CD4-positive, CD25-positive, alpha-beta regulatory T cell (primary cell): ENCODE results near the gene TMEM139. TPM values are rescaled to one million over a fixed set of nuclear protein-coding genes. Genes with fewer than 3 reads are reported as not detected.

Experiments
- ATAC-seq, 2 donors: fragments of 150-1000 bp; cut with Tn5 transposase; one replicate each; pipeline ENCODE4 v1.10.0; 2021; ENCODE audit warnings: low read depth in 2 of 2, moderate number of reproducible peaks in 2 of 2, moderate library complexity in 1 of 2
- DNase-seq, 3 donors: peaks; one replicate each; pipeline versions ENCODE4 v3.0.0 to v3.0.0-alpha.2; 2012 to 2022; ENCODE audit warnings: mixed read lengths in 1 of 3
- H3K27ac ChIP-seq: one replicate; pipeline ENCODE4 v1.7.0; 2013; ENCODE audit warnings: mild to moderate bottlenecking, low read length; ENCODE audit not compliant: insufficient read depth, poor library complexity, severe bottlenecking
- H3K27me3 ChIP-seq: one replicate; pipeline ENCODE4 v1.7.0; 2013; ENCODE audit warnings: low read length; ENCODE audit not compliant: control insufficient read depth, insufficient read depth
- H3K36me3 ChIP-seq: one replicate; pipeline ENCODE4 v1.7.0; 2013; ENCODE audit warnings: mild to moderate bottlenecking, low read length, moderate library complexity; ENCODE audit not compliant: control insufficient read depth, insufficient read depth
- H3K4me1 ChIP-seq: 2 replicates; pipeline ENCODE4 v1.7.0; 2013; ENCODE audit warnings: mild to moderate bottlenecking, low read length; ENCODE audit not compliant: insufficient read depth, control insufficient read depth, poor library complexity, severe bottlenecking
- H3K4me3 ChIP-seq: one replicate; pipeline ENCODE4 v1.7.0; 2013; ENCODE audit warnings: low read depth, mild to moderate bottlenecking, low read length, moderate library complexity
- H3K9me3 ChIP-seq, 2 experiments: 1 replicate in 1 of 2; 2 replicates in 1 of 2; pipeline ENCODE4 v1.7.0; 2013; ENCODE audit warnings: low read length in 2 of 2, mild to moderate bottlenecking in 1 of 2, moderate library complexity in 1 of 2; ENCODE audit not compliant: control insufficient read depth in 2 of 2
- H3K27ac Mint-ChIP-seq, 3 donors: one replicate each; pipeline ENCODE4 v1.8.0; 2020 to 2022; ENCODE audit warnings: mild to moderate bottlenecking in 3 of 3, mixed read lengths in 3 of 3, moderate library complexity in 2 of 3
- H3K27me3 Mint-ChIP-seq: one replicate; pipeline ENCODE4 v1.8.0; 2022; ENCODE audit warnings: mild to moderate bottlenecking, mixed read lengths
- H3K36me3 Mint-ChIP-seq: one replicate; pipeline ENCODE4 v1.8.0; 2020; ENCODE audit warnings: mixed read lengths
- H3K4me1 Mint-ChIP-seq, 4 donors: one replicate each; pipeline ENCODE4 v1.8.0; 2020 to 2022; ENCODE audit warnings: mixed read lengths in 4 of 4, mild to moderate bottlenecking in 1 of 4
- H3K4me3 Mint-ChIP-seq, 4 donors: one replicate each; pipeline ENCODE4 v1.8.0; 2020 to 2022; ENCODE audit warnings: mild to moderate bottlenecking in 4 of 4, mixed read lengths in 4 of 4, moderate library complexity in 3 of 4
- H3K9me3 Mint-ChIP-seq, 7 donors: one replicate each; pipeline ENCODE4 v1.8.0; 2020 to 2022; ENCODE audit warnings: mixed read lengths in 7 of 7, mild to moderate bottlenecking in 3 of 7, moderate library complexity in 2 of 7
- polyA plus RNA-seq, 4 donors: library from polyadenylated mRNA; unstranded; fragments of 300-500 nt; fragmentation: Illumina TruSeq; gene quantifications; one replicate each; pipeline ENCODE4 v1.2.3, GENCODE V29; 2021
- total RNA-seq: library from RNA; stranded (reverse); gene quantifications from one replicate; pipeline ENCODE4 v1.2.3, GENCODE V29; 2022

Gene TMEM139
- total and polyA plus RNA-seq, 5 donors from 2014 or later: 0.75 to 1.3 (median 0.91) TPM

DNA sequence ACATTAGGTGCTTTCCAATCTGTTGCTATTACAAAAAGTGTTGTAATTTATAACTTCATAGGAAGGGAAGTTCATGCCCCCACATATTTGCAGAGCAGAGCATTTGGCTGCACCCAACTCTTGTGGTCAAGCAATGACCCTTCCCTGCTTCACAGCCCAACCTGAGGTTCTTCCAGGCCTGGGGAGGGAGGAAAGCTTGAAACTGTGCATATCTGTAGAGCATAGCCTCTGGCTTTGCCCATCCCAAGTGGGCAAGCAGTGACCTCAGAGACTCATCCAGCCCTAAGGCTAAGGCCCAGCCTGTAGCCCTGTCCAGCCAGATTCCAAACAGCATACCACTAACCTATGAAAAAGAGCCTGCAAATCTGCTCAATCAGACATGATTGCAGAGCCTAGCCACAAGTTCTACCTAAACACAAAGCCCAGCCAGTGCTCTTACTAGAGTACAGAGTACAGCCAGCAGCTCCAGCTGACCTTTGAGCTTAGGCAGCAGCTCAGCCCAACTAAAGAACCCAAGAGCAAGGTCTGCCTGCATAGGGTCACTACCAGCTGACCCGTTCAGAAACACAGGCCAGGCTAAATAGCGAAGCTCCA, 35.9 kb upstream of the TMEM139 start:
- H3K36me3 Mint-ChIP-seq: peaks cover 6% of the 10 kb centered on the region
- Histone ChIP-seq H3K9me3 (peaks cover 0 to 6% of the 10 kb centered on the region in 2 experiments), H3K4me1 (peaks cover 78% of the 10 kb centered on the region), H3K4me3 (peak overlapping the region; percentile 16), H3K36me3 (no peaks in the 10 kb centered on the region), H3K27ac (no peak overlapping the region), H3K27me3 (no peaks in the 10 kb centered on the region)
- peaks cover 33 to 93% (median 75%) of the 10 kb centered on the region in 4 donors for H3K4me1 Mint-ChIP-seq
- H3K27me3 Mint-ChIP-seq: no peaks in the 10 kb centered on the region
- H3K27ac Mint-ChIP-seq: peak overlapping the region; percentile 66 to 94 (median 90)
- peaks cover 0 to 20% (median 13%) of the 10 kb centered on the region in 7 donors for H3K9me3 Mint-ChIP-seq
- DNase-seq (no peak), ATAC-seq (no peak)
- peak overlapping the region in 3 of 4 donors; percentile 34 to 68 (median 41) for H3K4me3 Mint-ChIP-seq

- H3K9me3 ChIP-seq: peaks cover 0 to 6% of the 10 kb centered on the region in 2 experiments
- H3K4me3 ChIP-seq: peak overlapping the region; percentile 67
- H3K4me1 Mint-ChIP-seq: peaks cover 33 to 93% (median 76%) of the 10 kb centered on the region in 4 donors
- no peaks in the 10 kb centered on the region for H3K27me3 ChIP-seq
- H3K4me1 ChIP-seq: peaks cover 71% of the 10 kb centered on the region
- H3K9me3 Mint-ChIP-seq: peaks cover 0 to 26% (median 15%) of the 10 kb centered on the region in 7 donors
- H3K4me3 Mint-ChIP-seq: peak overlapping the region; percentile 21 to 64 (median 44)
- DNase-seq (no peak), ATAC-seq (no peak)
- H3K36me3 Mint-ChIP-seq: peaks cover 6% of the 10 kb centered on the region
- peak overlapping the region; percentile 72 for H3K27ac ChIP-seq
- H3K27me3 Mint-ChIP-seq: no peaks in the 10 kb centered on the region
- peak overlapping the region in 2 of 3 donors; percentile 91 to 94 for H3K27ac Mint-ChIP-seq
- no peaks in the 10 kb centered on the region for H3K36me3 ChIP-seq
Measured at GRCh38 chr7:143250199-143250598, 34.6 kb upstream of the TMEM139 start.

DNA sequence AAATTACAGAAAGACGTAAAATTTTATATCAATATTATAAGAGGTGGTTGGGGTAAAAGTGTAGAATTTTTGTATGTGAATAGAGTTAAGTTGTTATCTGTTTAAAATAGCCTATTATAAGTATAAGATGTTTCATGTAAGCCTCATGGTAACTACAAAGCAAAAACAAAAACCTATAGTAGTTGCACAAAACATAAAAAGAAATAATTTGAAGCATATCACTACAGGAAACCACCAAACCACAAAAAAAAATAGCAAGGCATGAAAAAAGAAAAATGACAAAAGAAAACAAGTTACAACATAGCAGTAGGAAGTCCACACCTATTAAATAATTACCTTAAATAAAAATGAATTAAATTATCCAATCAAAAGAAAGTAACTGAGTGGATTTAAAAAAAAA, 33.9 kb upstream of the TMEM139 start:
- ATAC-seq: peak; percentile 78
- H3K4me3 Mint-ChIP-seq: peak overlapping the region; percentile 52 to 76 (median 65)
- no peaks in the 10 kb centered on the region for H3K27me3 ChIP-seq
- peak in 2 of 3 donors; percentile 78 to 84 for DNase-seq
- H3K4me1 Mint-ChIP-seq: peaks cover 34 to 93% (median 76%) of the 10 kb centered on the region in 4 donors
- peaks cover 71% of the 10 kb centered on the region for H3K4me1 ChIP-seq
- H3K4me3 ChIP-seq: peak overlapping the region; percentile 67
- H3K27ac ChIP-seq: peak overlapping the region; percentile 72
- no peaks in the 10 kb centered on the region for H3K27me3 Mint-ChIP-seq
- peaks cover 3 to 26% (median 15%) of the 10 kb centered on the region in 7 donors for H3K9me3 Mint-ChIP-seq
- H3K36me3 Mint-ChIP-seq: peaks cover 6% of the 10 kb centered on the region
- H3K36me3 ChIP-seq: no peaks in the 10 kb centered on the region
- H3K27ac Mint-ChIP-seq: peak overlapping the region; percentile 53 to 94 (median 62)
- peaks cover 0 to 6% of the 10 kb centered on the region in 2 experiments for H3K9me3 ChIP-seq

DNA sequence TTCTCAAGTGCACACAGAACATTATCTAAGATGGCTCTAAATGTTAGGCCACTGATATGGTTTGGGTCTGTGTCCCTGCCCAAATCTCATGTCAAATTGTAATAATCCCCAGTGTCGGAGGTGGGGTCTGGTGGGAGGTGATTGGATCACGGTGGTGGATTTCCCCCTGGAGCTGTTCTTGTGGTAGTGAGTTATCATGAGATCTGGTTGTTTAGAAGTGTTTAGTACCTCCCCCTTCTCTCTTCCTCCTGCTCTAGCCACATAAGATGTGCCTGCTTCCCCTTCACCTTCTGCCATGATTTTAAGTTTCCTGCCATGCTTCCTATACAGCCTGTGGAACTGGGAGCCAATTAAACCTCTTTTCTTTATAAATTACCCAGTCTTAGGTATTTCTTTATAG, 32.8 kb upstream of the TMEM139 start:
- Mint-ChIP-seq H3K9me3 (peaks cover 3 to 26% (median 13%) of the 10 kb centered on the region in 7 donors), H3K27me3 (no peaks in the 10 kb centered on the region), H3K27ac (peak overlapping the region; percentile 25 to 94 (median 26)), H3K4me1 (peaks cover 29 to 92% (median 75%) of the 10 kb centered on the region in 4 donors), H3K4me3 (peak overlapping the region; percentile 55 to 76 (median 65)), H3K36me3 (peaks cover 6% of the 10 kb centered on the region)
- peaks cover 0 to 6% of the 10 kb centered on the region in 2 experiments for H3K9me3 ChIP-seq
- no peaks in the 10 kb centered on the region for H3K36me3 ChIP-seq
- peak overlapping the region; percentile 72 for H3K27ac ChIP-seq
- H3K4me1 ChIP-seq: peaks cover 72% of the 10 kb centered on the region
- peak overlapping the region; percentile 67 for H3K4me3 ChIP-seq
- H3K27me3 ChIP-seq: no peaks in the 10 kb centered on the region
- ATAC-seq (no peak), DNase-seq (peak in 1 of 3 donors; percentile 38)

DNA sequence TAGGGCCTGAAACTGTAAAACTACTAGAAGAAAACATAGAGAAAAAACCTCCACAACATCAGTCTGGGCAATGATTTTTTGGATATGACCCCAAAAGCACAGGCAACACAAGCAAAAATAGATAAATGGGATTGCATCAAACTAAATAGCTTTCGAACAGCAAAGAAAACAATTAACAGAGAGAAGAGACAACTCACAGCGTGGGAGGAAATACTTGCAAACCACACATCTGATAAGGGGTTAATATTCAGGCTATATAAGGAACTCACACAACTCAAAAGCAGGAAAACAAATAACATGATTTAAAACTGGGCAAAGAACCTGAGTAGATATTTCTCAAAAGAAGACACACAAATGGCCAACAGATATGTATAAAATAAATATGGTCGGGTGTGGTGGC, 29.2 kb upstream of the TMEM139 start:
- H3K4me1 ChIP-seq: peaks cover 62% of the 10 kb centered on the region
- no peaks in the 10 kb centered on the region for H3K27me3 ChIP-seq
- Mint-ChIP-seq H3K27me3 (no peaks in the 10 kb centered on the region), H3K27ac (peak overlapping the region; percentile 74 to 95 (median 78)), H3K9me3 (peaks cover 0 to 19% (median 10%) of the 10 kb centered on the region in 7 donors), H3K4me3 (peak overlapping the region; percentile 48 to 72 (median 66)), H3K4me1 (peaks cover 47 to 91% (median 75%) of the 10 kb centered on the region in 4 donors), H3K36me3 (no peaks in the 10 kb centered on the region)
- H3K27ac ChIP-seq: peak overlapping the region; percentile 49
- no peaks in the 10 kb centered on the region for H3K9me3 ChIP-seq
- no peaks in the 10 kb centered on the region for H3K36me3 ChIP-seq
- ATAC-seq: no peak
- no peak for DNase-seq
- H3K4me3 ChIP-seq: peak overlapping the region; percentile 64

DNA sequence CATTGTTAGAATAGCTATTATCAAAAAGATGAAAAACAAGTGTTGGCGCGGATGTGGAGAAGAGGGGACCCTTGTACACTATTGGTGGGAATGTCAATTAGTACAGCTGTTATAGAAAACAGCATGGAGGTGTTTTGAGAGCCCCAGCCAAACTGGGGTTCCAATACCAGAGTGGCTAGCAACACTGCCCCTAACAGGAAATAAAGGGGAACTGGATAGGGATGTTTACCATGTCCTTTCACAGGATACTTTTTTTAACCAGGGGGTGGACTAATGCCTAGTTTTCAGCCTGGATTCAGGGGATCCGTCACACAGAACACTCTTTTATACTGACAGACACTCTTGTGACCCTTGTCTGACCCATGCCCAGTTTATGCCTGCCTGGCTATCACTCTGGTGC, 28.4 kb upstream of the TMEM139 start:
- H3K27me3 Mint-ChIP-seq: no peaks in the 10 kb centered on the region
- peak overlapping the region; percentile 10 for H3K4me3 ChIP-seq
- H3K27me3 ChIP-seq: no peaks in the 10 kb centered on the region
- DNase-seq (no peak), ATAC-seq (no peak)
- H3K9me3 ChIP-seq: no peaks in the 10 kb centered on the region
- H3K4me1 Mint-ChIP-seq: peaks cover 40 to 89% (median 71%) of the 10 kb centered on the region in 4 donors
- peaks cover 58% of the 10 kb centered on the region for H3K4me1 ChIP-seq
- H3K9me3 Mint-ChIP-seq: peaks cover 0 to 19% (median 8%) of the 10 kb centered on the region in 7 donors
- H3K27ac Mint-ChIP-seq: peak overlapping the region; percentile 63 to 74 (median 69)
- H3K27ac ChIP-seq: no peak overlapping the region
- no peaks in the 10 kb centered on the region for H3K36me3 ChIP-seq
- no peaks in the 10 kb centered on the region for H3K36me3 Mint-ChIP-seq
- peak overlapping the region in 2 of 4 donors; percentile 3 to 4 for H3K4me3 Mint-ChIP-seq

DNA sequence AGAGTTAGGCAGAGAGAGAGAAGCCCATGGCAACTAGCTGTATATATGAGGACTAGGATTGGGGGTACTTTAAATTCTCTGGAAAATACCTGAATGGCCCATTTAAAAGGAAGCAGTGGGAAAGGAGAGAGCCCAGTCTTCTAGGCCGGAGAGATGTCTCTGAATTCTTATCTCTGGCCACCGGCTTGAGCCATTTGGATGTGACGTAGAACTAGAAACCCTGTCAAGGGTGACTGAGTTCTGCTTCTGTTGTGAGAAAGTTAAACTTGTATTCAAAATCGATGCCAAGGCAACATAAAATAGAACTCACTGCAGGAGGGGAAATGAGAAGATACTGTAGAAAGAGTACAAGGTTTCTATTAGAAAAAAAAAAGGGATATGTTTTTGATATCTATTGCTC, 27.8 kb upstream of the TMEM139 start:
- no peak for DNase-seq
- Mint-ChIP-seq H3K36me3 (no peaks in the 10 kb centered on the region), H3K27me3 (no peaks in the 10 kb centered on the region), H3K9me3 (peaks cover 0 to 19% (median 7%) of the 10 kb centered on the region in 7 donors), H3K4me1 (peaks cover 40 to 88% (median 69%) of the 10 kb centered on the region in 4 donors), H3K4me3 (peak overlapping the region in 2 of 4 donors; percentile 3 to 4), H3K27ac (peak overlapping the region; percentile 63 to 74 (median 72))
- Histone ChIP-seq H3K27ac (no peak overlapping the region), H3K4me3 (no peak overlapping the region), H3K4me1 (peaks cover 54% of the 10 kb centered on the region), H3K36me3 (no peaks in the 10 kb centered on the region), H3K27me3 (no peaks in the 10 kb centered on the region), H3K9me3 (no peaks in the 10 kb centered on the region)
- ATAC-seq: no peak
